Lung (tissue), 12 donors: ENCODE measurements around the gene PCDH9. TPM values are rescaled to one million over a fixed set of nuclear protein-coding genes. Genes with fewer than 3 reads are reported as not detected.

Experiments used
- ATAC-seq: fragments of 200-7000 bp; cut with Tn5 transposase; one replicate; pipeline ENCODE4 v1.9.1; 2020; ENCODE audit warnings: moderate number of reproducible peaks; ENCODE audit not compliant: insufficient read depth, low FRiP score
- DNase-seq, 3 donors: peaks; one replicate each; pipeline ENCODE4 v3.0.0-alpha.2; 2013 to 2017
- H3K27ac ChIP-seq, 2 donors: one replicate each; pipeline ENCODE4 v1.5.1; 2013; ENCODE audit warnings: mild to moderate bottlenecking in 2 of 2, moderate library complexity in 2 of 2, control low read depth in 1 of 2, inconsistent platforms in 1 of 2, low read depth in 1 of 2, low read length in 1 of 2
- H3K27me3 ChIP-seq, 3 donors: one replicate each; pipeline ENCODE4 v1.5.1; 2013; ENCODE audit warnings: low read length in 2 of 3; ENCODE audit not compliant: control insufficient read depth in 3 of 3, insufficient read depth in 3 of 3
- H3K36me3 ChIP-seq, 4 donors: one replicate each; pipeline ENCODE4 v1.5.1; 2013; ENCODE audit warnings: low read length in 4 of 4, mild to moderate bottlenecking in 1 of 4, moderate library complexity in 1 of 4; ENCODE audit not compliant: control insufficient read depth in 4 of 4, insufficient read depth in 4 of 4
- H3K4me1 ChIP-seq, 5 donors: one replicate each; pipeline ENCODE4 v1.5.1; 2013; ENCODE audit warnings: low read length in 5 of 5, mild to moderate bottlenecking in 2 of 5, moderate library complexity in 1 of 5; ENCODE audit not compliant: control insufficient read depth in 5 of 5, insufficient read depth in 5 of 5
- H3K4me3 ChIP-seq: one replicate; pipeline ENCODE4 v1.5.1; 2013; ENCODE audit warnings: mild to moderate bottlenecking, control low read depth, moderate library complexity
- H3K9ac ChIP-seq, 2 donors: one replicate each; pipeline ENCODE4 v1.5.1; 2013; ENCODE audit warnings: low read length in 2 of 2, control low read depth in 1 of 2; ENCODE audit not compliant: insufficient read depth in 1 of 2
- H3K9me3 ChIP-seq, 4 donors: one replicate each; pipeline ENCODE4 v1.5.1; 2013; ENCODE audit warnings: low read length in 3 of 4, mild to moderate bottlenecking in 1 of 4, moderate library complexity in 1 of 4; ENCODE audit not compliant: control insufficient read depth in 4 of 4, insufficient read depth in 3 of 4
- CTCF ChIP-seq: IDR thresholded peaks from 2 replicates; pipeline ENCODE4 v1.5.1; 2012; ENCODE audit warnings: mild to moderate bottlenecking; ENCODE audit errors: control extremely low read depth, extremely low read depth
- WGBS, 2 donors: extraction: QIAGEN DNeasy Blood & Tissue Kit; methylation state at CpG; one replicate each; pipeline ENCODE4 v1.1.7; 2013; 5-methylcytosine and 5-hydroxymethylcytosine counted together
- polyA plus RNA-seq, 2 donors: library from polyadenylated mRNA; stranded (reverse); fragments of 200-250 nt; gene quantifications; one replicate each; pipeline ENCODE4 v1.2.1, GENCODE V29; 2013
- total RNA-seq, 2 donors: library from RNA; depleted of rRNA in 1 of 2; stranded (reverse); fragments of >200 nt in 1 of 2; gene quantifications; one replicate each; pipeline ENCODE4 v1.2.1, GENCODE V29; 2014 to 2021
- donor health status: control.
- donor health status: control.
- donor health status: Bipolar disorder and iron deficiency.
- donor health status: healthy.
- donor health status: DM: yes; HTN: yes; CAD: no.

Gene PCDH9
- total and polyA plus RNA-seq, 4 donors = 0.68 to 22.2 (median 4.1) TPM

GRCh38 chr13:66655847-66656454, 574.2 kb downstream of the PCDH9 start:
- Histone ChIP-seq H3K36me3 (no peaks in the 10 kb centered on the region), H3K27ac (no peak overlapping the region), H3K4me3 (no peak overlapping the region), H3K4me1 (peaks cover 0 to 15% (median 0%) of the 10 kb centered on the region in 5 donors), H3K9me3 (no peaks in the 10 kb centered on the region), H3K27me3 (no peaks in the 10 kb centered on the region), H3K9ac (no peak overlapping the region)
- no peak for TF ChIP-seq CTCF
- WGBS, 2 donors = 87 to 92% methylated on average over 2 of the region's 2 CpGs
- ATAC-seq (no peak), DNase-seq (no peak)

- TF ChIP-seq CTCF = no peak
- DNase-seq = no peak
- no peak overlapping the region for H3K4me3 ChIP-seq
- H3K36me3 ChIP-seq = no peaks in the 10 kb centered on the region
- WGBS, 2 donors = 90 to 91% methylated on average over 3 of the region's 3 CpGs
- no peak overlapping the region for H3K9ac ChIP-seq
- no peak overlapping the region for H3K27ac ChIP-seq
- no peaks in the 10 kb centered on the region for H3K27me3 ChIP-seq
- ATAC-seq = no peak
- no peaks in the 10 kb centered on the region for H3K4me1 ChIP-seq
- peaks cover 0 to 3% (median 0%) of the 10 kb centered on the region in 4 donors for H3K9me3 ChIP-seq
Measured at GRCh38 chr13:66644855-66645460, 585.2 kb downstream of the PCDH9 start.

- Histone ChIP-seq H3K9ac (no peak overlapping the region), H3K27ac (no peak overlapping the region), H3K36me3 (no peaks in the 10 kb centered on the region), H3K9me3 (no peaks in the 10 kb centered on the region), H3K27me3 (no peaks in the 10 kb centered on the region), H3K4me3 (no peak overlapping the region), H3K4me1 (peaks cover 0 to 2% (median 0%) of the 10 kb centered on the region in 5 donors)
- no peak for TF ChIP-seq CTCF
- 82% methylated on average over 2 of the region's 2 CpGs for WGBS, 2 donors
- ATAC-seq (no peak), DNase-seq (no peak)
Measured at GRCh38 chr13:66640231-66640630, 589.9 kb downstream of the PCDH9 start.
